Sigmoid colon (tissue), 7 donors: ENCODE measurements around the gene TXNRD2. TPM values are rescaled to one million over a fixed set of nuclear protein-coding genes. Genes with fewer than 3 reads are reported as not detected.
A peak's percentile ranks its signal among the peaks of the same experiment; 100 is the strongest.

Experiments used
- DNase-seq: peaks from one replicate; pipeline ENCODE4 v3.0.0-alpha.2; 2019
- H3K27ac ChIP-seq, 4 donors: fragments of 200-600 bp; sonication (generic); one replicate each; pipeline ENCODE4 v1.5.1; 2016 to 2019; ENCODE audit warnings: mild to moderate bottlenecking in 1 of 4
- H3K27me3 ChIP-seq, 3 donors: fragments of 200-600 bp; sonication (generic); one replicate each; pipeline ENCODE4 v1.5.1; 2019; ENCODE audit warnings: mild to moderate bottlenecking in 1 of 3
- H3K36me3 ChIP-seq, 4 donors: fragments of 200-600 bp; sonication (generic); one replicate each; pipeline ENCODE4 v1.5.1; 2016 to 2019
- H3K4me1 ChIP-seq, 4 donors: fragments of 200-600 bp; sonication (generic); one replicate each; pipeline ENCODE4 v1.5.1; 2017 to 2019
- H3K4me3 ChIP-seq, 4 donors: fragments of 200-600 bp; sonication (generic); one replicate each; pipeline ENCODE4 v1.5.1; 2017 to 2019; ENCODE audit warnings: mild to moderate bottlenecking in 2 of 4, moderate library complexity in 1 of 4
- H3K9me3 ChIP-seq, 4 donors: fragments of 200-600 bp in 3 of 4; sonication (generic) in 3 of 4; one replicate each; pipeline versions ENCODE4 v1.5.1 to v1.6.1; 2013 to 2019
- CTCF ChIP-seq, 4 experiments: fragments of 450-650 bp in 3 of 4; fragments of 200-600 bp in 1 of 4; IDR thresholded peaks; one replicate each; pipeline ENCODE4 v1.5.1; 2016 to 2019; ENCODE audit warnings: antibody characterized with exemption in 4 of 4, mild to moderate bottlenecking in 3 of 4, moderate library complexity in 2 of 4
- EP300 ChIP-seq, 4 donors: sonication (generic); formaldehyde crosslinking; IDR thresholded peaks; one replicate each; pipeline ENCODE4 v1.6.1; 2017; ENCODE audit warnings: antibody characterized with exemption in 4 of 4
- POLR2A ChIP-seq, 2 donors: fragments of 450-650 bp; IDR thresholded peaks; one replicate each; pipeline ENCODE4 v1.6.1; 2016; ENCODE audit warnings: antibody characterized with exemption in 2 of 2, mild to moderate bottlenecking in 2 of 2, moderate library complexity in 2 of 2
- POLR2AphosphoS5 ChIP-seq, 4 donors: sonication (generic); formaldehyde crosslinking; IDR thresholded peaks; one replicate each; pipeline ENCODE4 v1.6.1; 2017; ENCODE audit warnings: antibody characterized with exemption in 4 of 4
- whole genome bisulfite sequencing, 2 donors: extraction: QIAGEN DNeasy Blood & Tissue Kit; methylation state at CpG; one replicate each; pipeline ENCODE4 v1.1.7; 2013; 5-methylcytosine and 5-hydroxymethylcytosine counted together
- intact Hi-C: fragments of 100-400 bp; cut with DNase I; formaldehyde crosslinking; loops from one replicate; pipeline ENCODE4 v1.15.1; 2023
- polyA plus RNA-seq, 3 donors: library from polyadenylated mRNA; stranded (reverse); fragments of 200-250 nt; gene quantifications; one replicate each; pipeline ENCODE4 v1.2.3, GENCODE V29; 2013
- total RNA-seq, 4 donors: library from RNA; depleted of rRNA; stranded (reverse); fragments of >200 nt; gene quantifications; one replicate each; pipeline ENCODE4 v1.1.0, GENCODE V29; 2016
- donor health status: healthy with polysubstance abuse.
- donor health status: Bipolar disorder and iron deficiency.
- donor health status: healthy.

TXNRD2 gene
- 10 to 100 TPM; 16.3 to 29.6 (median 21.1) TPM for total RNA-seq
- 10 to 100 TPM; 13.2 to 18.3 (median 16.6) TPM for polyA plus RNA-seq

- H3K36me3 ChIP-seq: no peaks in the 10 kb centered on the region
- peak; percentile 82 for DNase-seq
- no peaks in the 10 kb centered on the region for H3K27me3 ChIP-seq
- H3K27ac ChIP-seq: peak within 1 kb of the TSS; percentile 90 to 97 (median 93)
- H3K4me3 ChIP-seq: peak within 1 kb of the TSS; percentile 50 to 86 (median 74)
- intact Hi-C loops: loop anchor here (2.0 to 5.0 kb wide), 2 partner anchors 87 to 494 kb away; partner anchors contain the start of genes C22orf39, GNB1L and RTL10
- 1% methylated on average over 63 of the region's 63 CpGs for WGBS, 2 donors
- H3K4me1 ChIP-seq: peaks cover 0 to 73% (median 55%) of the 10 kb centered on the region in 4 donors
- TF ChIP-seq POLR2AphosphoS5 (IDR thresholded peaks at IDR 0.05): peak; percentile 15 to 88 (median 50)
- peak; percentile 21 to 64 for TF ChIP-seq POLR2A (IDR thresholded peaks at IDR 0.05)
- TF ChIP-seq EP300 (IDR thresholded peaks at IDR 0.05): no peak
- H3K9me3 ChIP-seq: no peaks in the 10 kb centered on the region
Observed at GRCh38 chr22:19941365-19942082, at the start of gene TXNRD2, which contains the start of gene COMT. TSS of gene TXNRD2 (minus strand) at chr22:19941818. CDS start at chr22:19941803, 15 bp downstream. TSS of gene COMT (plus strand) at chr22:19941772. CDS start at chr22:19962527, 20,755 bp downstream.

- H3K4me1 ChIP-seq: peaks cover 0 to 50% (median 41%) of the 10 kb centered on the region in 4 donors
- DNase-seq: no peak
- intact Hi-C loops: no loop called here
Observed at GRCh38 chr22:19991395-19991644, 49.7 kb upstream of the TXNRD2 start.

GRCh38 chr22:19990609-19991394 is 49.2 kb upstream of the TXNRD2 start:
- intact Hi-C loops: no loop called here
- Histone ChIP-seq H3K4me3 (no peak overlapping the region), H3K4me1 (peaks cover 0 to 53% (median 42%) of the 10 kb centered on the region in 4 donors), H3K27me3 (no peaks in the 10 kb centered on the region), H3K36me3 (no peaks in the 10 kb centered on the region), H3K9me3 (no peaks in the 10 kb centered on the region), H3K27ac (peak overlapping the region; percentile 56 to 71 (median 64))
- WGBS, 2 donors: 93 to 96% methylated on average over 20 of the region's 20 CpGs
- no peak for DNase-seq
- TF ChIP-seq POLR2AphosphoS5 (IDR thresholded peaks at IDR 0.05) (no peak), CTCF (IDR thresholded peaks at IDR 0.05) (no peak), EP300 (IDR thresholded peaks at IDR 0.05) (no peak), POLR2A (IDR thresholded peaks at IDR 0.05) (no peak)

More at GRCh38 chr22:19991395-19991644, 49.7 kb upstream of the TXNRD2 start:
- Histone ChIP-seq H3K27me3 (no peaks in the 10 kb centered on the region), H3K9me3 (no peaks in the 10 kb centered on the region), H3K4me3 (no peak overlapping the region), H3K27ac (peak overlapping the region; percentile 56 to 71 (median 64)), H3K36me3 (no peaks in the 10 kb centered on the region)
- TF ChIP-seq CTCF (IDR thresholded peaks at IDR 0.05) (no peak), POLR2AphosphoS5 (IDR thresholded peaks at IDR 0.05) (no peak), POLR2A (IDR thresholded peaks at IDR 0.05) (no peak), EP300 (IDR thresholded peaks at IDR 0.05) (no peak)

GRCh38 chr22:19990188-19990587 is 48.6 kb upstream of the TXNRD2 start:
- peak overlapping the region in 1 of 4 donors; percentile 71 for H3K27ac ChIP-seq
- no peak for DNase-seq
- H3K9me3 ChIP-seq: no peaks in the 10 kb centered on the region
- H3K27me3 ChIP-seq: no peaks in the 10 kb centered on the region
- TF ChIP-seq EP300 (IDR thresholded peaks at IDR 0.05): no peak
- TF ChIP-seq POLR2A (IDR thresholded peaks at IDR 0.05): no peak
- TF ChIP-seq CTCF (IDR thresholded peaks at IDR 0.05): no peak
- TF ChIP-seq POLR2AphosphoS5 (IDR thresholded peaks at IDR 0.05): no peak
- no peaks in the 10 kb centered on the region for H3K36me3 ChIP-seq
- H3K4me1 ChIP-seq: peaks cover 0 to 53% (median 42%) of the 10 kb centered on the region in 4 donors
- intact Hi-C loops: no loop called here
- 48 to 49% methylated on average over 2 of the region's 2 CpGs for WGBS, 2 donors
- H3K4me3 ChIP-seq: no peak overlapping the region

GRCh38 chr22:19989725-19990067 is 48.1 kb upstream of the TXNRD2 start:
- Histone ChIP-seq H3K36me3 (no peaks in the 10 kb centered on the region), H3K4me3 (no peak overlapping the region), H3K9me3 (no peaks in the 10 kb centered on the region), H3K4me1 (peaks cover 0 to 55% (median 44%) of the 10 kb centered on the region in 4 donors), H3K27me3 (no peaks in the 10 kb centered on the region), H3K27ac (no peak overlapping the region)
- 84 to 90% methylated on average over 3 of the region's 3 CpGs for WGBS, 2 donors
- no peak for TF ChIP-seq POLR2AphosphoS5 (IDR thresholded peaks at IDR 0.05)
- no peak for TF ChIP-seq EP300 (IDR thresholded peaks at IDR 0.05)
- no peak for TF ChIP-seq POLR2A (IDR thresholded peaks at IDR 0.05)
- TF ChIP-seq CTCF (IDR thresholded peaks at IDR 0.05): no peak
- DNase-seq: no peak
- intact Hi-C loops: loop anchor here (10.0 kb wide), 1 partner anchor 125 kb away; the partner anchor contains the start of genes RANBP1 and TRMT2A
